PC-9 (cell line): ENCODE measurements around the gene HPX.

ENCODE experiments used
- EZH2 ChIP-seq: fragments of 200-600 bp; sonication (generic); IDR thresholded peaks from 2 replicates; pipeline ENCODE4 v1.8.0; 2017; ENCODE audit warnings: antibody characterized with exemption, low read depth
- TF ChIP-seq, protein P1 (sequence below): fragments of 200-600 bp; sonication (generic); conservative IDR thresholded peaks from 2 replicates; pipeline ENCODE4 v1.6.1; 2017; ENCODE audit warnings: mixed run types, antibody characterized with exemption, mild to moderate bottlenecking, moderate library complexity

- TF ChIP-seq, protein P1, sequence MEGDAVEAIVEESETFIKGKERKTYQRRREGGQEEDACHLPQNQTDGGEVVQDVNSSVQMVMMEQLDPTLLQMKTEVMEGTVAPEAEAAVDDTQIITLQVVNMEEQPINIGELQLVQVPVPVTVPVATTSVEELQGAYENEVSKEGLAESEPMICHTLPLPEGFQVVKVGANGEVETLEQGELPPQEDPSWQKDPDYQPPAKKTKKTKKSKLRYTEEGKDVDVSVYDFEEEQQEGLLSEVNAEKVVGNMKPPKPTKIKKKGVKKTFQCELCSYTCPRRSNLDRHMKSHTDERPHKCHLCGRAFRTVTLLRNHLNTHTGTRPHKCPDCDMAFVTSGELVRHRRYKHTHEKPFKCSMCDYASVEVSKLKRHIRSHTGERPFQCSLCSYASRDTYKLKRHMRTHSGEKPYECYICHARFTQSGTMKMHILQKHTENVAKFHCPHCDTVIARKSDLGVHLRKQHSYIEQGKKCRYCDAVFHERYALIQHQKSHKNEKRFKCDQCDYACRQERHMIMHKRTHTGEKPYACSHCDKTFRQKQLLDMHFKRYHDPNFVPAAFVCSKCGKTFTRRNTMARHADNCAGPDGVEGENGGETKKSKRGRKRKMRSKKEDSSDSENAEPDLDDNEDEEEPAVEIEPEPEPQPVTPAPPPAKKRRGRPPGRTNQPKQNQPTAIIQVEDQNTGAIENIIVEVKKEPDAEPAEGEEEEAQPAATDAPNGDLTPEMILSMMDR = no peak
- no peak for TF ChIP-seq EZH2
Observed at GRCh38 chr11:6406370-6406769, 34.4 kb downstream of the HPX start.
